ENCODE data around the gene ECPAS. TPM values are rescaled to one million over a fixed set of nuclear protein-coding genes. Genes with fewer than 3 reads are reported as not detected.

The ECPAS gene
- total RNA-seq, 1 experiment from 2014 or later = 106 TPM

DNA sequence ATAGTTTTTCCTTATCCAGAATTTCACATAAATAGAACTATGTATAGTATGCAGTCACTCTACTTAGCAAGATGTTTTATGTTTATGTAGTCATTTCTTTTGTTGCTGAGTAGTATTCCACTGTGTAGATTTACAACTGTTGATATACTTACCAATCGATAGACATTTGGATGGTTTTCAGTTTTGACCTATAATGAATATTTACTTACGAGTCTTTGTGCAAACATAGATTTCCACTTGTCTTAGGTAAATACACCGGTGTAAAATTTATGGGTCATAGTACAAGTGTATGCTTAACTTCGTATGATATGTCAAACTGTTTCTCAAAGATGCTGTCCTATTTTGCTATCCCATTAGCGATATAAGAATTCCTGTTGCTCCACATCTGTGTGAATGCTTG, 134.4 kb downstream of the ECPAS start:
- H4K5ac ChIP-seq (ENCODE audit: insufficient read length, low read depth, low read length) = no peak overlapping the region
- no peaks in the 10 kb centered on the region for H3K9me3 Mint-ChIP-seq

More for the DNA sequence above, 134.4 kb downstream of the ECPAS start:
- Histone ChIP-seq H3K9me3 (ENCODE audit: control insufficient read depth, low read depth, low read length) (no peaks in the 10 kb centered on the region), H2BK5ac (ENCODE audit: insufficient read length, low read length) (no peak overlapping the region), H3K27me3 (ENCODE audit: insufficient read depth, low read length) (no peaks in the 10 kb centered on the region), H4K91ac (ENCODE audit: insufficient read length, low read depth, low read length) (no peak overlapping the region), H3K9ac (ENCODE audit: extremely low read depth, insufficient read length, low read length) (no peak overlapping the region), H3K4me1 (ENCODE audit: insufficient read depth, low read length) (no peaks in the 10 kb centered on the region), H3K23ac (ENCODE audit: insufficient read length, low read depth, low read length) (no peak overlapping the region), H2BK20ac (ENCODE audit: low read depth, low read length, poor library complexity, severe bottlenecking) (no peak overlapping the region), H3K79me1 (ENCODE audit: insufficient read depth, low read depth, low read length, poor library complexity, severe bottlenecking) (no peaks in the 10 kb centered on the region), H3K4ac (ENCODE audit: low read depth, low read length) (no peak overlapping the region), H3K18ac (ENCODE audit: insufficient read length, low read depth, low read length) (no peak overlapping the region), H3K56ac (ENCODE audit: insufficient read length, low read depth, low read length) (no peak overlapping the region), H3K23me2 (ENCODE audit: insufficient read length, low read depth, low read length, poor library complexity, severe bottlenecking) (no peaks in the 10 kb centered on the region), H2BK12ac (ENCODE audit: insufficient read length, low read depth, low read length) (no peak overlapping the region), H2AK5ac (ENCODE audit: insufficient read length, low read length) (no peak overlapping the region), H3K79me2 (ENCODE audit: insufficient read depth, low read length) (no peaks in the 10 kb centered on the region), H3T11ph (ENCODE audit: low read length) (no peak overlapping the region), H2BK120ac (ENCODE audit: low read depth, low read length, poor library complexity, severe bottlenecking) (no peak overlapping the region), H2AFZ (ENCODE audit: low read length) (no peak overlapping the region), H4K8ac (replicated peaks; ENCODE audit: insufficient read length, low read depth, low read length) (no peak overlapping the region), H4K20me1 (ENCODE audit: control insufficient read depth, insufficient read depth, insufficient read length) (no peaks in the 10 kb centered on the region), H3K14ac (ENCODE audit: insufficient read depth, low read length) (no peak overlapping the region), H3K27ac (ENCODE audit: insufficient read length, low read depth, low read length) (no peak overlapping the region), H3K4me2 (ENCODE audit: insufficient read depth, insufficient read length, low read length) (no peak overlapping the region), H2BK15ac (ENCODE audit: low read depth, low read length) (no peak overlapping the region)
- H3K4me1 Mint-ChIP-seq = no peaks in the 10 kb centered on the region
- no peak overlapping the region for H3K27ac Mint-ChIP-seq
- WGBS (ENCODE audit: extremely low coverage, insufficient read length, low lambda C conversion rate) = no CpG with 5 or more reads among the region's 5 CpGs
- TF ChIP-seq, protein P1, sequence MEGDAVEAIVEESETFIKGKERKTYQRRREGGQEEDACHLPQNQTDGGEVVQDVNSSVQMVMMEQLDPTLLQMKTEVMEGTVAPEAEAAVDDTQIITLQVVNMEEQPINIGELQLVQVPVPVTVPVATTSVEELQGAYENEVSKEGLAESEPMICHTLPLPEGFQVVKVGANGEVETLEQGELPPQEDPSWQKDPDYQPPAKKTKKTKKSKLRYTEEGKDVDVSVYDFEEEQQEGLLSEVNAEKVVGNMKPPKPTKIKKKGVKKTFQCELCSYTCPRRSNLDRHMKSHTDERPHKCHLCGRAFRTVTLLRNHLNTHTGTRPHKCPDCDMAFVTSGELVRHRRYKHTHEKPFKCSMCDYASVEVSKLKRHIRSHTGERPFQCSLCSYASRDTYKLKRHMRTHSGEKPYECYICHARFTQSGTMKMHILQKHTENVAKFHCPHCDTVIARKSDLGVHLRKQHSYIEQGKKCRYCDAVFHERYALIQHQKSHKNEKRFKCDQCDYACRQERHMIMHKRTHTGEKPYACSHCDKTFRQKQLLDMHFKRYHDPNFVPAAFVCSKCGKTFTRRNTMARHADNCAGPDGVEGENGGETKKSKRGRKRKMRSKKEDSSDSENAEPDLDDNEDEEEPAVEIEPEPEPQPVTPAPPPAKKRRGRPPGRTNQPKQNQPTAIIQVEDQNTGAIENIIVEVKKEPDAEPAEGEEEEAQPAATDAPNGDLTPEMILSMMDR (conservative IDR thresholded peaks at IDR 0.05) = no peak
- H3K27me3 Mint-ChIP-seq (ENCODE audit: low read depth) = no peaks in the 10 kb centered on the region; the same call in 1 of the 2 replicates
- H3K36me3 Mint-ChIP-seq (ENCODE audit: insufficient read depth in 1 of 3, low read depth in 3 of 3) = no peaks in the 10 kb centered on the region
- no peak for DNase-seq
- H3K4me3 Mint-ChIP-seq = no peak overlapping the region
